Measurements from ENCODE around the gene ADAT3.

DNA sequence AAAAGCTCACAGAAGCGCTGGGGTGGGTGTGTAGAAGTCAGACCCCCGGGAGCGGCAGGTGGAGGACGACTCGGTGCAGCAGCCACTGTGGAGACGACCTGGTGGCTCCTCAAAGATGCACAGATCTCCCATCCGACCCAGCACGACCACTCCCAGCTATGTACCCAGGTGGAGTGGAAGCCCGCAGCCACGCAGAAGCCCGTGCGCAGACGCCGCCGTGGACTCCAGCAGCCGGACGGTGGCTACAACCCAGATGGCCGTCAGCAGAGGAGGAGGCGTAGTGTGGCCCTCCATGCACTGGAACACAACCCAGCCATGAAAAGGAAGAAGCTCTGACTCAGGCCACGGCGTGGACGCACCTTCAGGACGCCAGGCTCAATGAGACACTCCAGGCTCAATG, 57.5 kb downstream of the ADAT3 start:
- TF ChIP-seq BHLHE40 (IDR thresholded peaks at IDR 0.05; ENCODE audit: borderline replicate concordance), result no peak
- TF ChIP-seq ELF4 (IDR thresholded peaks at IDR 0.05), result no peak
- no peak for TF ChIP-seq SP1 (IDR thresholded peaks at IDR 0.05)
- no peak for TF ChIP-seq ARNT (IDR thresholded peaks at IDR 0.05)
- no peak for TF ChIP-seq SUZ12 (IDR thresholded peaks at IDR 0.05)

Measured in HEK293T (cell line).